Stimulated activated CD4-positive, alpha-beta T cell treated with anti-CD3 and anti-CD28 coated beads, TNF-alpha, amount 100 ng/mL, for 1 hour (primary cell): Measurements from ENCODE around the gene MYDGF.

Experiments used
- DNase-seq, 3 donors: peaks; one replicate each; pipeline ENCODE4 v3.0.0-alpha.2; 2020; ENCODE audit warnings: low read depth in 3 of 3, low spot score in 1 of 3

The MYDGF gene

GRCh38 chr19:4676955-4677731 is 7.0 kb upstream of the MYDGF start:
- no peak for DNase-seq

- DNase-seq = no peak
Observed at GRCh38 chr19:4675346-4675745, 5.2 kb upstream of the MYDGF start.

- DNase-seq = no peak
Observed at GRCh38 chr19:4673726-4674125, 3.6 kb upstream of the MYDGF start.

DNA sequence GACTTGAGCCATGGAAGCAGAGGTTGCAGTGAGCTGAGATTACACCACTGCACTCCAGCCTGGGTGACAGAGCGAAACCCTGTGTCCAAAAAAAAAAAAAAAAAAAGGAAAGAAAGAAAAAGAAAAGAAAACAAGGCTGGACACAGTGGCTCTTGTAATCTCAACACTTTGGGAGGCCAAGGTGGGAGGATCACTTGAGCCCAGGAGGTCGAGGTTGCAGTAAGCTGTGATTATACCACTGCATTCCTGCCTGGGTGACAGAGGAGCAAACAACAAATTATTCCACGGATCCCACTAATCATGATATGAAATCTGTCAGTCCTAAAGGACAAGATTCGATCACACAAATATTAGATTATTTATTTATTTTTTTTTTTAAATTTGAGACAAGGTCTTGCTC is 3.1 kb upstream of the MYDGF start:
- no peak for DNase-seq

DNA sequence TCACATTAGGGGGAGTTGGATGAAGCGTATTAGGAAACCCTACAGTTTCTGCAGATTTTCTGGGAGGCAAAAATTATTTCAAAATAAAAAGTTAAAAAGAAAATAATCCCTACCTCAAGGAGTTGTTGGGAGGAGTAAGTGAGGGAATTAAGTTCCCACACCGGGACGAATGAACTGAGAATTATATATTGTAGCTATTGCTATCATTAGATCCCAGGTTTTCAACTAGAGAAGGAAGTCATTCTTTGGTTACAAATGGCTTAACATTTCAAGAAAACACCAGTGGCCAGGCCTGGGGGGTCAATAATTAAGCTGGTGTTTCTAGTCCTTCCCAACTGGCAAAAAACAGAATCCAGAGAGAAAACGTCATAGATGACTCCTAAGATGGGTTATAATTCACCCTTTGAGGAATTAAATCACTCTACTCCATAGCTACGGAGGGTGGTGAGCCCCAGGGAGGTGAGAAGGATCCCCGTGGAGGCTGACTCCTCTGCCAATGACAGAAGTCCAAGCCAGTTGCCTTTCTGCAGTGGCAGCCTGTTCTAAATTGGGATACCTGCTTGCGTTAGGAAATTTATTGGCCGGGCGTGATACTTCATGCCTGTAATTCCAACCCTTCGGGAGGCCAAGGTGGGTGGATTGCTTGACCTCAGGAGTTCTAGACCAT is 1.2 kb upstream of the MYDGF start:
- no peak for DNase-seq

- DNase-seq = no peak
Observed at GRCh38 chr19:4664642-4665041, 5.5 kb downstream of the MYDGF start.

GRCh38 chr19:4662812-4663211 is 7.3 kb downstream of the MYDGF start:
- DNase-seq = no peak

GRCh38 chr19:4662020-4662695 is 8.0 kb downstream of the MYDGF start:
- no peak for DNase-seq

GRCh38 chr19:4660993-4661392 is 9.1 kb downstream of the MYDGF start:
- DNase-seq = no peak

DNA sequence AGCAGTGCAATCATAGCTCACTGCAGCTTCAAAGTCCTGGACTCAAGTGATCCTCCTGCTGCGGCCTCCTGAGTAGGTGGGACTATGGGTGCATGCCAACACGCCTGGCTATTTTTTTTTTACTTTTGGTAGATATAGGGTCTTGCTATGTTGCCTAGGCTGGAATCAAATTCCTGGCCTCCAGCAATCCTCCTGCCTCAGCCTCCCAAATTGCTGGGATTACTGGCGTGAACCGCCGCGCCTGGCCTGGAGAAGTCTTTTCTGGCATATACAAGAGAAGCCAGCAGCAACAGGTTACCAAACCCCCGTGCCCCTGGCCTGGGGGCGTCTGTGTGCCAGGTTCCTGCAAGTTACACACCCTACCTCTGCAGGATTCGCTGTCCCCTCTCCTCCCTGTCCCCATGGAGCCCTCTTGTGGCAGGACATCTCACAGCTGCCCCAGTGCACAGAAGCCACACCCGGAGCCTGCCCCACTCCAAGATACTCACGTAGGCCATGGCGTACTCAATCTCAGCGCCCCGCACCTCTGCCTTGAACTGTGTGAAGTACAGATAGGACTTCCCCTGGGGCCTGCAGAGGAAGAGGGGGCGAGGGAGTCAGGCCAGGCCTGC is 9.9 kb downstream of the MYDGF start:
- no peak for DNase-seq

- DNase-seq = no peak
Observed at GRCh38 chr19:4657835-4658234, 12.3 kb downstream of the MYDGF start.

GRCh38 chr19:4657262-4657661 is 12.9 kb downstream of the MYDGF start:
- DNase-seq = no peak

DNA sequence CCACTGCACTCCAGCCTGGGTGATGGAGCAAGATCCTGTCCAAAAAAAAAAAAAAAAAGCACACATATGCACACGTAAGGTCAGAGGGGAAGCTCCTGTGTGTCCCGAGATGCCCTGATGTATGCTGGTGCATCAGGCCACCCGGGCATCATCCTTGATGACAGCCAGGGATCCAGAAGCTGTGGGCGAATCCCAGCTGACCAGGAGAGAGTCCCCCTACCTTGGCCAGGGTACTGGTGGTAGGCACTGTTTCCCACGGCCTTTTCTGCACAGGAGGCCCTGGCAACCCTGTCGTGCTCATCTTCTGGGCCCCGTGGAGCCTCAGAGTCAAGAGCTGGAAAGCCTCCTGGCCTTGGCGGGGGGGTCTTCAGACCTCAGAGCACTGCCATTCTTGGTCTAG is 14.0 kb downstream of the MYDGF start:
- no peak for DNase-seq

GRCh38 chr19:4654437-4655361 is 15.4 kb downstream of the MYDGF start:
- no peak for DNase-seq

GRCh38 chr19:4653793-4654436 is 16.2 kb downstream of the MYDGF start:
- no peak for DNase-seq

DNA sequence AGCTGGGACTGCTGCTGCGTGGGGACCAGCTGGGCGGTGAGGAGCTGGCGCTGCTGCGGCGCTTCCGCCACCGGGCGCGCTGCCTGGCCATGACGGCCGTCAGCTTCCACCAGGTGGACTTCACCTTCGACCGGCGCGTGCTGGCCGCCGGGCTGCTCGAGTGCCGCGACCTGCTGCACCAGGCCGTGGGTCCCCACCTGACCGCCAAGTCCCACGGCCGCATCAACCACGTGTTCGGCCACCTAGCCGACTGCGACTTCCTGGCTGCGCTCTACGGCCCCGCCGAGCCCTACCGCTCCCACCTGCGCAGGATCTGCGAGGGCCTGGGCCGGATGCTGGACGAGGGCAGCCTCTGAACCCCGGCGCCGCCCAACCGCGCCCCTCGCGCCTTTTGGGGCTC is 18.1 kb downstream of the MYDGF start:
- no peak for DNase-seq

DNA sequence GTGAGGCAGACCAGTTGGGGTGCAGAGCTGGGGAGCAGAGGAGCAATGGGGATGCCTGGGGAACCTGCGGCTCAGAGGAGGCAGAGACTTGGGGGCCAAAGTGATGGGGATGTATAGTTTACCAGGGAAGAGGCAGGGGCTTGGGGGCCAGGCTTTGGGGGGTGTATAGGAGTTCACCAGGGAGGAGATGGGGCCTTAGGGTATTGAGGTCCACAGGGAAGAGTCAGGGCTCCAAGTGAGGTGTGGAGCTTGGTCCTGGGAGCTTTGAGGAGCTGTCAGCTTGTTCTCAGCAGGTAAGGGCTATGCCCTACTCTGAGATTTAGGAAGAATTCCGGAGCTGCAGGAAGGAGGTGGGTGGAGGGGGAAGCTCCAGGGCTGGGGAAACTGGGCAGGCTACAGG is 20.0 kb downstream of the MYDGF start:
- no peak for DNase-seq

DNA sequence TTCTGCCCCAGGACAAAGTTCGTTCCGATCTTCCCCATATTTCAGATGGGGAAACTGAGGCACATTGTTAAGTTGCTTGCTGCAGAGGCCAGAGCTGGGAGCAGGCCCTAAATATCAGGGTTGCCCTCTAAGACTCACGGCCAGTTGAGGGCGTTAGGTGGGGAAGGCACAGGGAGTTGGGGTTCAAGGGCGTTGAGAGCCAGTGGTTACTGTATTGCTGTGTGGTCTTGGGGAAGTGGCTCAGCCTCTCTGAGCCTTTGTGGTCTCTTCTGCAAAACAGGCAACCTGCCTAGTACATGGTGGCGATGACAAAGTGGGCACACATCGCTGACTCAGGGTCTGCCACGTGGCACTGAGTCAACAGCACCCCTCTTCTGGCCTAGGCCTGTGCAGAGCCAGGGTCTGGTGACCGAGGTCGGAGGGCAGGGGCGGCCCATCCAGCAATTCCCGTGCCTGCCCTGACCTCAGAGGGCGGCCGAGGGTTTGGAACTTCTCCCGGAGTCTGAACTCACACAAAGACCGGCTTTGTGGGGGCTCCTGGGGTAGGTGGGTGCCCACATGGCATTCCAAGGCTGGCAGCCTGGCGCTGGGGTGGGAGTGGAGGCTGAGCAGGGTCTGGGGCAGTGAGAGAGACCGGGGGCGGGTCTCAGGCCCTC is 20.6 kb downstream of the MYDGF start:
- DNase-seq = no peak

- DNase-seq = no peak
Observed at GRCh38 chr19:4647676-4648644, 22.2 kb downstream of the MYDGF start.
